HG03571 (cell line): ENCODE measurements around the gene CDH23.

Experiments used
- ATAC-seq: cut with Tn5 transposase; IDR thresholded peaks from one replicate; pipeline ENCODE4 v1.9.1; 2021; ENCODE audit not compliant: unreplicated experiment

The CDH23 gene

DNA sequence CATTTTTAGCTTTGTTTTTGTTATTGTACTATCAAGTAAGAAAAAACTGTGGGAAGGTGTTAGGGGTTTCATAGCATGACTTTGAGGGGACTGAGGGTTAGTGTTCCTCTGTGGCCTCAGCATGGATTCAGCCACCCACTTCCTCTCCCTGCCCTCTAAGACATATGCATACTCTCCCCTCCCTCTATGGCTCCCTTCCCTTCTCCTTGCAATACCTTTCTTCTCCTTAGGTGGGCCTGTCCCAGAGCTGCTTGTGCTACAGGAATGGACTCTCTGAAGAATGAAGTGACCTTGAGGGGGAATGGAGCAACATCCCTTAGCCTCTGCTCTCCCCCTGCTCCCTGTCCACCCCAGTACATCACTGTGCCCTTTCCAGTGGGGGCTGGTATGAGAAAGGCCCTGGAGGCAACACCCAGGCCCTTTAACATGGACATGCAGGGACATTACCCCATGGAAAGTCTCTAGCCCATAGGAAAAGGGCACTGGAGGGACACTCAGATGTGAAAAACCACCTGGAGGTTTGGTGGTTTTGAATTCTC lies 22.4 kb downstream of the CDH23 start:
- no peak for ATAC-seq

- no peak for ATAC-seq
These were observed 23.0 kb downstream of the CDH23 start for GRCh38 chr10:71419750-71420149.

DNA sequence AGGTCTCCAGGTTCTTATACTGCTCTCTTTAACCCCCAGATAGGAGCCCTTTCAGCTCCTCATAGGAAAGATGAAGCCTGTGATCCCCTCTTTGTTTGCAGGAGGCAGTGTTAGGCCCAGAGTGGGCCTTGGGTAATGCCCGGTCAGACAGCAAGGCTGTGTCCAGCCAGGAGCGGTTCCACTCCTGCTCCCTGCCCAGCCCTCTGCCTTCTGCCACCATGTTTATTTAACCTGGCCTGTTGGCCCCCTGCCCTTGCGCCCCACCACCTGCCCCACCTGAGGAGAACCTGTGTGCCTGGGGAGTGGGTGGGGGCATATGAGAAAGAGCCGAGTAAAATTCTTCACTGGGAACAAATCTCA lies 24.3 kb downstream of the CDH23 start:
- no peak for ATAC-seq

- no peak for ATAC-seq
These were observed 26.5 kb downstream of the CDH23 start for GRCh38 chr10:71423250-71423649.

GRCh38 chr10:71423901-71424300 lies 27.2 kb downstream of the CDH23 start:
- no peak for ATAC-seq

DNA sequence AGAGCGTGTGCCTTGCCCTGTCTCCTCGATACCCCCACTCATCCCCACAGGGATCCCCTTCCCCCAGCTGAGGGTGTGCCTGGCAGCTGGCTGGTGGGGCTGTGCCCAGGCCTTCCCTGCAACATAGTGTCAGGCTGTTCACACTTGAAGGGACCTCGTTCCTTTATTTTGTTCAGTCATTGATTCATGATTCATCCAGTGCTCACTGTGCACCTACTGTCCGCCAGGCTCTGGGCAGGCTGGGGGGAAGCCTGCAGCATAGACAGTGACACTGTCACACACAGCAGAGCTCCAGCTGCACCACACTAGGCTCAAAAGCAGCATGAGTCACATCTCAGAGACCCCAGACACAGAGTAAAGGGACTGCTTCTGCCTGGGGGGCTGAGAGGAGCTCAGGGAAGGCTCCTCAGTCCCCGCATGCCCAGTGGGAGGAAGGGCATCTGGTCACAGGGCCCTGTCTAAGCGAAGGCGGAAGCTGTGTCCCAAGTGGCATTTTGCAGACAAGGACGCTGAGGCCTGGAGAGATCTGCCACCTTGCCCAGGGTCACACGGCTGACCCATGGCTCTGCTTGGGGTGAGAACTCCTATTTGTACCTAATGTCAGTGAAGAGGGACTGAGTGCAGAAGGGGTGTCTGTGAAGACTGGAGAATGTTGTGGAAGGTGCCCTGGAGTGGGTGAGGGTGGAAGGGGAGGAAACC lies 27.9 kb downstream of the CDH23 start:
- no peak for ATAC-seq

GRCh38 chr10:71426058-71426605 lies 29.4 kb downstream of the CDH23 start:
- no peak for ATAC-seq

DNA sequence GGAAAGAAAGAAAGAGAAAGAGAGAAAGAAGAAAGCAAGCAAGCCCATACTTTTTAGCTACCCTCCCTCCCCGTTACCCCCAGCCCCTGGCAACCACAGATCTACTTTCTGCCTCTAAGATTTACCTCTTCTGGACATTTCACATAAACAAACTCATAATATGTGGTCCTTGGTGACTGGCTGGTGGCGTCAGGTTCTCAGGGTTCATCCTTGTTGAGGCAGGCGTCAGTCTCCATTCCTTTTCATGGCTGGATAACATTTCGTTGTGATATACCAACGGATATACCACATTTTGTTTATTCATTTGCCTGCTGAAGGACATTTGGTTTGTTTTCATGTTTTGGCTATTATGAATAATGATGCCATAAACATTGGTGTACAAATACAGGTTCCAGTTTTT lies 30.5 kb downstream of the CDH23 start:
- ATAC-seq = no peak

GRCh38 chr10:71429304-71429703 lies 32.6 kb downstream of the CDH23 start:
- ATAC-seq = no peak

DNA sequence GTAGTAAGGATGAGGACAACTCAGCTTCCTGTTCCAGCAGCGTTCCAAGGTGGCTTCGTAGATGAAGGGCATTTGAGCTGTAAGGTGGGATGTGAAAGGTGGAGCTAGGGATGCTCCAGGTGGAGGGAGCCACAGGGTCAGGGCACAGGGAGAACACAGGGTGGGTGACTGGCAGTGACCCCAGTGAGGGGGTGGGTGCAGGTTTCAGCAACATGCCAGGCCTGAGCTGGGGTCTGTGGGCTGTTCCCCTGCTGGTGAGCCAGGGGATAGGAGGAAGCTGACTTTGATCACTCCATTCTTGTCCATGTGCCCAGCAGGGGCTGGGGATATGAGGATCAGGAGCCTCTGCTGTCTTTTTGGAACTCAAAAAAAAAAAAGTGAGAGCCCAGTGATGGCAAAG lies 33.2 kb downstream of the CDH23 start:
- ATAC-seq = no peak

DNA sequence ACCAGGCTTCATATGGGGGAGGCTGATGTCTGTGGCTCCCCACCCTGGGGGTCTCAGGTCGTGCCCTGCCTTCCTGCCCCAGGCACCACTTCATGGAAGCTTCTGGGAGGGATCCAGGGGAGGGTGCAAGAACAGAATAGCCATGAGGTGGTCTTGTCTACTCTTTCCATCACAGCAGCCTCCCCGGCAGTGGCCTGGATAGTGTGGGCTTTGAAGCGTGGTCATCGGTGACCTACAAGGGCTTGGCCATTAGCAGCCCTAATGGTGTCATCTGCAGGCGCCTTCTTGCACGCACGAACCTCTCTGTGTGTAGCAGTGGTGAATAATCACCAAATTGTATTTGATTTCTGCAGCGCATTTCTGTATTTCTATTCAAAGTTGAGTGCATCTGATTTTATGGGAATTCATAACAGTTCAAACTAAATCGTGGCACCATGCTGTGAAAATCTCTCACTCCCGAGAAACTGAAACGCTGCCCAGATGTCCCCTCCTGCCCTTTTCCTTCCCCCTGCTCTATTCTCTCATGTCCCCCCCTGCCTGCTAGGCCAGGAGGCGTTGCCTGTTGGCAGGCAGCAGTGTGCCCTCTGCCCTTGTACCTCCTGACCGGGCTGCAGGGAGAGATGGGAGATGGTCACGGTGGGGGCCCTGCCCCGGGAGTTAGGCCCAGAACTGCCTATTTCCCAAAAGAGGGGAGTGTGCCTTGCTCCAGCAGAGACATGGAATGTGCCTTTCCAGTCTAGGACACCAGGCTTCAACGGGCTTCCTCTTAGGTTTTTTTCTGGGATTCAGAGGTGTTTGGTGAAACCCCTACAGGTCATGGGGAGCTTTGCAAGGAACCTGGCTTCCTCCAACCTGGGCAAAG lies 34.8 kb downstream of the CDH23 start:
- ATAC-seq = no peak

- no peak for ATAC-seq
These were observed 35.6 kb downstream of the CDH23 start for GRCh38 chr10:71432101-71432905.

GRCh38 chr10:71432956-71433767 lies 36.4 kb downstream of the CDH23 start:
- no peak for ATAC-seq

GRCh38 chr10:71433768-71434744 lies 37.3 kb downstream of the CDH23 start:
- no peak for ATAC-seq

DNA sequence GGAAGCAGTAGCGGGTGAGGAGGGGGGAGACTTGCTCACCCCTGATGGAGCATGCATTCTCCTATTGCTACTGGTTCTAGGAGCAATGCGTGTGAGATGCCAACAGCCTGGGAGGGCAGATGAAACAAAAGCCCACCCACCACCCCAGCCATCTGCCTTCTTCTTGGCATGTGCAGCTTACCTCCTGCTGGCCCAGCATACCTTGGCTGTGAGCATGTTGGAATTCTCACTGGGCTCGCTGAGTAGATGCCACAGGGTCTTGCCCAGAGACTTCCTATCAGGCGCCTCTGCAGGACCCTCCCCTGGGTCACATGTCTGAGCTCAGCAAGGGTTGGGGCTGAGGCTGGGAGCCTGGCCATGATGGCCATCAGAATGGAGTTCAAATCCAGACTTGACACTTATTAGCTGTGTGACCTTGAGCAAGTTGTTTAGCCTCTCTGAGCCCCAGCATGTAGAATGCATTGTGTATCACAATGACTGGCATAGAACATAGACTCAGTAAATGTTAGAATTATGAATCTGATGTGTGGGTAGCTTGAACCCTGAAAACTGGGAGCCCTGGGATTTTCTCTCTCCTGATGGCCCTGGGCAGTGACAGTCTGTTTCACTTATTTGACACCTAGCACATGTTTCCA lies 38.2 kb downstream of the CDH23 start:
- ATAC-seq = no peak

DNA sequence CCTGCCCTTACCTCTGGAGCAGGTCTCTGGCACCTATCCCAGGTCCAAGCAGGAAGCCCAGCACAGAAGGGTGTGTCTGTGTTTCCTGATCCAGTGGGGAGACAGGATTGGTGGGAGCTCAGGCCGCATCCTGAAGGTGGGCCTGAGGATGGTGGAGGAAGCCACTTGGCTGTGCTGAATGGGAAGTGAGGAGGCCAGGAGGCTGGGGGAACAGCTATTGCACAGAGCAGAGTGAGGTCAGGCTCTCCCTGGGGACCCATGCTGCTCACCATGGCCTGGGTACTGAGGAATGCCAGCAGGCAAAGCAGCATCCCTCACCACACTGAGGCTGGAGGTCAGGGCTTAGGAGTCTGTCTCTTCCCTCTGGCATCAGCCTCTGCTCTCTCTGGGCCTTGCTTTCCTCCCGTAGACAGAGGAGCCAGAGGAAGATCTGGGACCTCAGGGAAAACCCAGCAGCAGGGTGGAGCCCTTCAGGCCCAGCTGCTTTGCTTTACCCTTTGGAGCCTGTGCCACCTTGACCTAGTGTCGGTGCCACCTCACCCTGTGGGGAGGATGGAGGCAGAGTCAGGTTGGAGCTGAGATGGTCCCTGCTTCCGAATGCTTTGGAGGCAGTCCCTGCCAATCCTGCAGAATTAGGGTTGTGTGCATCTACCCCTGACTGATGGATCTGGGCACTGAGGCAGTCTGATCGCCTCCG lies 39.0 kb downstream of the CDH23 start:
- ATAC-seq = no peak

DNA sequence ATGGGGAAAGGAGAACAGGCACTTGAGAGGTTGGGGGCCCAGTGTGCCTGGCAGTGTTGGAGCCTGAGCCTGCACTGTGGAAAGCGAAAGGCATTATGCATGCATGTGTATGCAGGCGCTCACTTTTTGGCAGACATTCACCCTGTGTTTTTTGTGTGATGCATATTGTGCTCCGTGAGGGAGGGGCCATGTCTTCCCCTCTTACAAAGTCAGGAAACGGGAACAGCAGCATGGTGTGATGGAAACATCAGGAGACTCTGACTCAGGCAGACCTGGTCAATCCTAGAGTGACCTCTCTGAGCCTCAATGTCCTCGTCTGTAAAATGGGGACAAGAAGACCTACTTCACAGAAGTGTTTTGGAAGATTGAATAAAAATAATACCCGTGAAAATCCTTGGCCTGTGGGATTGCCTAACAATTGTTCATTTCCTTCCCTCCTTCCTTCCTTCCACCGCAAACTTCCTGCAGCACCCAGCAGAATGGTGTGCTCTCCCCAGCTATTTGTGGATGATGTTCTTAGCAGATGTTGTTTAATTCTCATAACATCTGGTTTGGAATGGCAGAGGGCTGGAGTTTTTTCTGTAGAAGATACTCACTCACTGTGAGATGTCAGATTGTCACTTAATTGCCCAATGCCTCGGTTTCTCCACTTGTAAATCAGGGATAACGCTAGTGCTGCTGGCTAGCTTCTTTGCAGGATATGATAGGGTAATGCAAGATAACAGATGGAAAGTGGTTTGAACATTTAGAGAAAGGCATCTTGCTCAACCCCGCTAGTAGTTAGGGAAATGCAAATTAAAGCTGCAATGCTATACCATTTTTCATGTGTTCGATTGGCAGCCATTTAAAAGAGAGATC lies 39.8 kb downstream of the CDH23 start:
- ATAC-seq = no peak
